Smooth muscle cell (in vitro differentiated cells): ENCODE results near the gene ESPL1. TPM values are rescaled to one million over a fixed set of nuclear protein-coding genes. Genes with fewer than 3 reads are reported as not detected.

Experiments used
- DNase-seq: peaks from one replicate; lab custom pipeline; 2025; ENCODE audit not compliant: unreplicated experiment; lab: John Stamatoyannopoulos, UW
- H2AFZ ChIP-seq: fragments of 200-600 bp; sonication (generic); 2 replicates; pipeline ENCODE4 v1.6.0; 2016; ENCODE audit warnings: antibody characterized with exemption, low read depth, mild to moderate bottlenecking
- H3F3A ChIP-seq: fragments of 200-600 bp; sonication (generic); 2 replicates; pipeline ENCODE4 v1.6.0; 2017; ENCODE audit warnings: antibody characterized with exemption, low read depth
- H3K27ac ChIP-seq: fragments of 200-600 bp; sonication (generic); 2 replicates; pipeline ENCODE4 v1.5.1; 2016; ENCODE audit warnings: low read depth, mild to moderate bottlenecking
- H3K27me3 ChIP-seq: fragments of 200-600 bp; sonication (generic); 2 replicates; pipeline ENCODE4 v1.6.1; 2016; ENCODE audit warnings: low read depth, mild to moderate bottlenecking
- H3K36me3 ChIP-seq: fragments of 200-600 bp; sonication (generic); 2 replicates; pipeline ENCODE4 v1.5.1; 2016; ENCODE audit warnings: low read depth
- H3K4me1 ChIP-seq: fragments of 200-600 bp; sonication (generic); 2 replicates; pipeline ENCODE4 v1.5.1; 2016; ENCODE audit warnings: low read depth
- H3K4me2 ChIP-seq: fragments of 200-600 bp; sonication (generic); 2 replicates; pipeline ENCODE4 v1.6.0; 2016; ENCODE audit warnings: mild to moderate bottlenecking
- H3K4me3 ChIP-seq: fragments of 200-600 bp; sonication (generic); 2 replicates; pipeline ENCODE4 v1.5.1; 2016; ENCODE audit warnings: mild to moderate bottlenecking
- H3K79me2 ChIP-seq: fragments of 200-600 bp; sonication (generic); 2 replicates; pipeline ENCODE4 v1.6.0; 2016; ENCODE audit warnings: low read depth, mild to moderate bottlenecking
- H3K9ac ChIP-seq: fragments of 200-600 bp; sonication (generic); 2 replicates; pipeline ENCODE4 v1.6.0; 2016; ENCODE audit warnings: low read depth
- H3K9me3 ChIP-seq: fragments of 200-600 bp; sonication (generic); replicated peaks from 2 replicates; pipeline ENCODE4 v1.5.1; 2016; ENCODE audit warnings: low read depth
- H4K20me1 ChIP-seq: fragments of 200-600 bp; sonication (generic); 2 replicates; pipeline ENCODE4 v1.6.0; 2016; ENCODE audit warnings: low read depth
- whole genome bisulfite sequencing: methylation state at CpG from one replicate; pipeline ENCODE4 v1.1.7; 2016; ENCODE audit warnings: low lambda C conversion rate; 5-methylcytosine and 5-hydroxymethylcytosine counted together
- polyA plus RNA-seq: library from polyadenylated mRNA; unstranded; fragments of >200 nt; fragmentation: Nextera tagmentation; extraction: Ambion mirVana; gene quantifications from 2 replicates; pipeline ENCODE4 v1.2.1, GENCODE V29; 2016
- total RNA-seq: library from RNA; depleted of rRNA; stranded (reverse); fragments of >200 nt; gene quantifications from 2 replicates; pipeline ENCODE4 v1.2.3, GENCODE V29; 2014
- TF ChIP-seq, protein P1 (sequence below): fragments of 200-600 bp; sonication (generic); IDR thresholded peaks from 2 replicates; pipeline ENCODE4 v1.5.1; 2017; ENCODE audit warnings: borderline replicate concordance, mild to moderate bottlenecking, antibody characterized with exemption; ENCODE audit not compliant: insufficient read depth, poor library complexity, severe bottlenecking

Gene ESPL1
- total and polyA plus RNA-seq, 2 experiments from 2014 or later, result 2.0 to 3.1 TPM

DNA sequence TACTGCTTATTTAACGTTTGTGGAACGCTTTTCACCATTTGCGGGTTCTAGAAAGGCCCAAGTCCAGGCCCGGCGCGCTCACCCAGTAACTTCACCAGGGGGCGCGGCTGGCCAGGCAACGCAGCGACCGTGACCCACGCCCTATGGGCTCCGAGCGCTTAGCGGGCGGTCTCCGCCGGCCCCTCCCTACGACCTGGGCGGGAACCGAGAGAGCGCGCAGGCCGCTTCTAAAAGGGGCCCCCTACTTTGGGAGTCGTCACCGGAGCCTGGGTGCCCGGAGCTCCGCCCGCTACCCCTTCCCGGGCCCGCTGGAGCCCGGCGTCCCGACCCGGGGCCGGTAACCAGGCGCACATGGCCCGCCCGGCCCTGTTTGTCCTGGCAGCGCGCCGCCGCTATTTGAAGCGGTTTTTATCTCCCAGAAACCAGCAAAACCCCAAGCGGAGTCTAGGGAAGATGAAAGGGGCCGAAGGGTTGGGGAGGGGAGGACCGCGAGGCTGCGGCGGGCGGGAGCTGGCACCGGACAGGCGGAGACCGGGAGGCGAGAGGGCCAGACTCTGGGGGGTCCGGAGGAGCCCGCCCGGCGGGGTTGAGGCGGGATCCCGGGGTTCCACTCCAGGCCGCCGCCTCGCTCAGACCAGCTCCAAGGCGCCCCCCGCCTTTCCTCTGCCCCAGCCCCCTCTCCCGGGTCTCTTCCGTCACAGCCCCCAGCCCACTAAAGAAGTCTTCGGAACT is 56.8 kb downstream of the ESPL1 start:
- Histone ChIP-seq H4K20me1 (no peaks in the 10 kb centered on the region), H3K9ac (peak overlapping the region; percentile 51), H3K9me3 (no peaks in the 10 kb centered on the region), H3K79me2 (peaks cover 8% of the 10 kb centered on the region), H2AFZ (peak overlapping the region; percentile 90), H3K4me3 (peak overlapping the region; percentile 70), H3K27me3 (no peaks in the 10 kb centered on the region), H3F3A (peaks cover 17% of the 10 kb centered on the region), H3K4me1 (peaks cover 34% of the 10 kb centered on the region), H3K4me2 (peak overlapping the region; percentile 90), H3K27ac (peak overlapping the region; percentile 57), H3K36me3 (no peaks in the 10 kb centered on the region)
- DNase-seq, result peak; percentile 76
- TF ChIP-seq, protein P1, sequence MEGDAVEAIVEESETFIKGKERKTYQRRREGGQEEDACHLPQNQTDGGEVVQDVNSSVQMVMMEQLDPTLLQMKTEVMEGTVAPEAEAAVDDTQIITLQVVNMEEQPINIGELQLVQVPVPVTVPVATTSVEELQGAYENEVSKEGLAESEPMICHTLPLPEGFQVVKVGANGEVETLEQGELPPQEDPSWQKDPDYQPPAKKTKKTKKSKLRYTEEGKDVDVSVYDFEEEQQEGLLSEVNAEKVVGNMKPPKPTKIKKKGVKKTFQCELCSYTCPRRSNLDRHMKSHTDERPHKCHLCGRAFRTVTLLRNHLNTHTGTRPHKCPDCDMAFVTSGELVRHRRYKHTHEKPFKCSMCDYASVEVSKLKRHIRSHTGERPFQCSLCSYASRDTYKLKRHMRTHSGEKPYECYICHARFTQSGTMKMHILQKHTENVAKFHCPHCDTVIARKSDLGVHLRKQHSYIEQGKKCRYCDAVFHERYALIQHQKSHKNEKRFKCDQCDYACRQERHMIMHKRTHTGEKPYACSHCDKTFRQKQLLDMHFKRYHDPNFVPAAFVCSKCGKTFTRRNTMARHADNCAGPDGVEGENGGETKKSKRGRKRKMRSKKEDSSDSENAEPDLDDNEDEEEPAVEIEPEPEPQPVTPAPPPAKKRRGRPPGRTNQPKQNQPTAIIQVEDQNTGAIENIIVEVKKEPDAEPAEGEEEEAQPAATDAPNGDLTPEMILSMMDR, result peak; percentile 66
- 2% methylated on average over 57 of the region's 69 CpGs for WGBS

DNA sequence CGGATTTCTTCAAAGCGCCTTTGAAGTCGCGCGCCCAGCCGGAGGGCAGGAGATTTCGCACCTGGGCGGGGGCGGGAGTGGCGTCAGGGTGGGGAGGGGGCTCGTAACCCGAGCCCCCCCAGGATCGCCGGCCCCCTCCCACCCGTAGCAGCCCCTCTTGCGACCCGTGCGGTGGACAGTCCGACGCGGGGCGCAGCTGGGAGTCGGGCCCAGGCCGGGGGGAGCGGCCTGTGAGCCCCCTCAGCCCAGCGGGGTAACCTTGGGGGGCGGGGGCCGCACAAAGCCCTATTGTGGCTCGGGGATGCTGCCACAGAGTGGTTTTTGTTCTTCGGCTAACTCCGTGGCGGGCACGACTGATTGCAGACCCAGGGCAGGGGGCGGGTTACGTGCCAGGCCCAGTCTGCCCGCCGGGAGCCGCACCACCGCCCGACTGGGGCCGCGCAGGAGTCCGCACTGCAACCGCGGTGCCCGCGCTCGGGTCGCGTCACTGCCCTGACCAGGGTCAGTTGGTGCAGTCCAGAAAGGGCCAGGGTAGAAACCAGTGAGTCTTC is 57.5 kb downstream of the ESPL1 start:
- Histone ChIP-seq H4K20me1 (no peaks in the 10 kb centered on the region), H3K9me3 (no peaks in the 10 kb centered on the region), H3F3A (peaks cover 17% of the 10 kb centered on the region), H3K79me2 (peaks cover 2% of the 10 kb centered on the region), H3K27me3 (no peaks in the 10 kb centered on the region), H3K4me3 (peak overlapping the region; percentile 70), H2AFZ (peak overlapping the region; percentile 90), H3K36me3 (no peaks in the 10 kb centered on the region), H3K4me2 (peak overlapping the region; percentile 90), H3K4me1 (peaks cover 31% of the 10 kb centered on the region), H3K9ac (peak overlapping the region; percentile 51), H3K27ac (no peak overlapping the region)
- 3% methylated on average over 19 of the region's 50 CpGs for WGBS
- TF ChIP-seq, protein P1, result no peak
- DNase-seq, result no peak

DNA sequence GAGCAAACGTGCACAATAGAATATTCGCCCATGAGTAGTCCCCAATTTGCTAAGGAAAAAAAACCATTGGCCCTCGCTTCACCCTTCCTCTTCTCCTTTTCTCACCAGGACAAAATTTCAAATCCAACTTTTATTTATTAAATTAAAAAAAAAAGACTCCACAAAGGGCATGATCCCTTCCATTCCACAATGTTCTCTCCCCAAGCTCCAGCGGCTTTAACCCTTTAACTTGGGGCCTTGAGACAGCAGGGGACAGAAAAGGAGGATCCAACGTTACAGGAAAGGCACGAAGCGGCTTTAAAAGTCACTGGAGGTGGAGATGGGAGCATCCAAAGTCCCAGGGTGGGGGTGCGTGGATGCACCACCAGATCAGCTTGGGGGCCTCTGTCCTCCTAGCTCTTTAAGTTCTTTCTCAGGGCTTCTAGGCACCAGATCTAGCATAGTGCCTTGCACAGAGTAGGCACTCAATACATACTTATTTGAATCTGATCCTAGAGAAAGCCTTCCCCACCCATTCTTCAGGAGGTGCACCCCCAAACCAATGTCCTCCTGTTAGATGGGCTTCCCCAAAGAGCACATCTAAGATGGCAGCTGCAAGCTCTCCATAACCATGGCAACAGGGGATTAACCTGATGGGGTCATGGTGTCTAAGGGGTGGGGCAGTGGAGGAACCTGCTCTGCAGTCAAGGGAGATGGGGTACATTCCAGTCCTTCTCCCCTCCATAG is 58.5 kb downstream of the ESPL1 start:
- Histone ChIP-seq H4K20me1 (no peaks in the 10 kb centered on the region), H3K9ac (no peak overlapping the region), H3K9me3 (no peaks in the 10 kb centered on the region), H2AFZ (no peak overlapping the region), H3K27me3 (no peaks in the 10 kb centered on the region), H3K4me2 (no peak overlapping the region), H3F3A (peaks cover 14% of the 10 kb centered on the region), H3K36me3 (no peaks in the 10 kb centered on the region), H3K4me3 (no peak overlapping the region), H3K79me2 (no peaks in the 10 kb centered on the region), H3K27ac (no peak overlapping the region), H3K4me1 (peaks cover 27% of the 10 kb centered on the region)
- TF ChIP-seq, protein P1, result no peak
- no peak for DNase-seq
- WGBS, result 74% methylated on average over 8 of the region's 8 CpGs
